ENCODE results near the gene HEXIM2. TPM values are rescaled to one million over a fixed set of nuclear protein-coding genes. Genes with fewer than 3 reads are reported as not detected.
A peak's percentile ranks its signal among the peaks of the same experiment; 100 is the strongest.

The HEXIM2 gene
- total and polyA plus RNA-seq, 2 of the 13 experiments (the other 11 are each of a cell fraction or from before 2014, with no cell fraction given): 27.1 to 32.4 TPM

DNA sequence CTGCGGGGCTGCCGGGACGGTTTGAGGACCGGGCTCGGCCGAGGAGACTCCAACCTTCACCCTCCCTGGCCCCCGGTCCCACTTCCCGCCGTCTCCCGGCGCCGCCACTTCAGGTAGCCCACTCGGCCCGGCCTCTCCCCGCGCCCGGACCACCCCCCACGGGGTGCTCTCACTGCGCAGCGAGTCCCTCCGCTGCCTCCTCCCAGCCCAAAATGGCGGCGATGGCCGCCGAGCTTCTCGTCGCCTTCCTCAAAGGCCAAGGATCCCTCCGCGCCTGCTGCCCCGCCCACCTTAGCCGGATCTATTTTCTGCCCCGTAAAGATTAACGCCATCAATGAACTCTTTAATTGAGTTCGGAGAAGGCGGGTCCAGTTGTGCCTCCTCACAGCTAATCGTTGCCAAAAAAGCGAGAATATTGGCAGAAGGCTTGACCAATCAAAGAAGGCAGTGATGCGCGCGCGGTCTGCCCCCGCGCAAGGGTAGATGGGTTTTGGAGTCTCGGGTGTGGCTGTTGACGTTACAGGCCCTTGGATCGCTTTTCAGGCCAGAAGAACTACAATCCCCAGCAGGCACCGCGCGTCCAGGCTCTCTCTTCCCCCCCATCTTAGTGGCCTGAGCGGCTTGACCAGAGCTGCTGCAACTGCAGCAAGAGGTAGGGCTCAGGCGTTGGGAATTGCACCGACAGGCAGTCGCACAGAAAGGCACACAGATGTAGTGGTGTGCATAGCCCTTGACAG, at the start of gene HEXIM2 (continued):
- TF ChIP-seq NFKBIZ (CRISPR knock-in tag; IDR thresholded peaks at IDR 0.05) (peak; percentile 40; the same call in 1 of the 2 replicates), CBFB (CRISPR knock-in tag; IDR thresholded peaks at IDR 0.05) (peak; percentile 53; the same call in 1 of the 2 replicates), ZBTB38 (CRISPR knock-in tag; IDR thresholded peaks at IDR 0.05) (no peak), ETV6 (CRISPR knock-in tag; conservative IDR thresholded peaks at IDR 0.05) (peak; percentile 73; the same call in 1 of the 2 replicates), CHD2 (IDR thresholded peaks at IDR 0.05; ENCODE audit: low read depth, low read length) (peak; percentile 91), ZNF746 (CRISPR knock-in tag; IDR thresholded peaks at IDR 0.05) (peak; percentile 52; the same call in 1 of the 2 replicates), ERF (CRISPR knock-in tag; IDR thresholded peaks at IDR 0.05) (peak; percentile 80), ZNF704 (CRISPR knock-in tag; IDR thresholded peaks at IDR 0.05; ENCODE audit: borderline replicate concordance) (peak; percentile 95; the same call in 1 of the 2 replicates), MZF1 (CRISPR knock-in tag; IDR thresholded peaks at IDR 0.05; ENCODE audit: borderline replicate concordance) (no peak), ZKSCAN8 (CRISPR knock-in tag; IDR thresholded peaks at IDR 0.05; ENCODE audit: borderline replicate concordance) (no peak; the same call in 1 of the 2 replicates), ZBTB7B (CRISPR knock-in tag; IDR thresholded peaks at IDR 0.05) (no peak; the same call in none of the 2 replicates), ZNF674 (CRISPR knock-in tag; IDR thresholded peaks at IDR 0.05; ENCODE audit: low read depth) (0 out of 2 replicates have a peak, but pooled peaks have one; percentile 64), MEIS2 (CRISPR knock-in tag; IDR thresholded peaks at IDR 0.05) (no peak), ZNF101 (CRISPR knock-in tag; IDR thresholded peaks at IDR 0.05; ENCODE audit: borderline replicate concordance, low read depth) (peak; percentile 96; the same call in 1 of the 2 replicates), ZNF546 (CRISPR knock-in tag; conservative IDR thresholded peaks at IDR 0.05) (no peak; the same call in 1 of the 2 replicates), FOSL1 (CRISPR knock-in tag; IDR thresholded peaks at IDR 0.05; ENCODE audit: borderline replicate concordance) (no peak)
- TF ChIP-seq, protein P1, sequence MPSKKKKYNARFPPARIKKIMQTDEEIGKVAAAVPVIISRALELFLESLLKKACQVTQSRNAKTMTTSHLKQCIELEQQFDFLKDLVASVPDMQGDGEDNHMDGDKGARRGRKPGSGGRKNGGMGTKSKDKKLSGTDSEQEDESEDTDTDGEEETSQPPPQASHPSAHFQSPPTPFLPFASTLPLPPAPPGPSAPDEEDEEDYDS (CRISPR knock-in tag; IDR thresholded peaks at IDR 0.05): peak; percentile 83
- TF ChIP-seq, protein P2, sequence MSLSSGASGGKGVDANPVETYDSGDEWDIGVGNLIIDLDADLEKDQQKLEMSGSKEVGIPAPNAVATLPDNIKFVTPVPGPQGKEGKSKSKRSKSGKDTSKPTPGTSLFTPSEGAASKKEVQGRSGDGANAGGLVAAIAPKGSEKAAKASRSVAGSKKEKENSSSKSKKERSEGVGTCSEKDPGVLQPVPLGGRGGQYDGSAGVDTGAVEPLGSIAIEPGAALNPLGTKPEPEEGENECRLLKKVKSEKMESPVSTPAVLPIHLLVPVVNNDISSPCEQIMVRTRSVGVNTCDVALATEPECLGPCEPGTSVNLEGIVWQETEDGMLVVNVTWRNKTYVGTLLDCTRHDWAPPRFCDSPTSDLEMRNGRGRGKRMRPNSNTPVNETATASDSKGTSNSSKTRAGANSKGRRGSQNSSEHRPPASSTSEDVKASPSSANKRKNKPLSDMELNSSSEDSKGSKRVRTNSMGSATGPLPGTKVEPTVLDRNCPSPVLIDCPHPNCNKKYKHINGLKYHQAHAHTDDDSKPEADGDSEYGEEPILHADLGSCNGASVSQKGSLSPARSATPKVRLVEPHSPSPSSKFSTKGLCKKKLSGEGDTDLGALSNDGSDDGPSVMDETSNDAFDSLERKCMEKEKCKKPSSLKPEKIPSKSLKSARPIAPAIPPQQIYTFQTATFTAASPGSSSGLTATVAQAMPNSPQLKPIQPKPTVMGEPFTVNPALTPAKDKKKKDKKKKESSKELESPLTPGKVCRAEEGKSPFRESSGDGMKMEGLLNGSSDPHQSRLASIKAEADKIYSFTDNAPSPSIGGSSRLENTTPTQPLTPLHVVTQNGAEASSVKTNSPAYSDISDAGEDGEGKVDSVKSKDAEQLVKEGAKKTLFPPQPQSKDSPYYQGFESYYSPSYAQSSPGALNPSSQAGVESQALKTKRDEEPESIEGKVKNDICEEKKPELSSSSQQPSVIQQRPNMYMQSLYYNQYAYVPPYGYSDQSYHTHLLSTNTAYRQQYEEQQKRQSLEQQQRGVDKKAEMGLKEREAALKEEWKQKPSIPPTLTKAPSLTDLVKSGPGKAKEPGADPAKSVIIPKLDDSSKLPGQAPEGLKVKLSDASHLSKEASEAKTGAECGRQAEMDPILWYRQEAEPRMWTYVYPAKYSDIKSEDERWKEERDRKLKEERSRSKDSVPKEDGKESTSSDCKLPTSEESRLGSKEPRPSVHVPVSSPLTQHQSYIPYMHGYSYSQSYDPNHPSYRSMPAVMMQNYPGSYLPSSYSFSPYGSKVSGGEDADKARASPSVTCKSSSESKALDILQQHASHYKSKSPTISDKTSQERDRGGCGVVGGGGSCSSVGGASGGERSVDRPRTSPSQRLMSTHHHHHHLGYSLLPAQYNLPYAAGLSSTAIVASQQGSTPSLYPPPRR (CRISPR knock-in tag; IDR thresholded peaks at IDR 0.05; ENCODE audit: borderline replicate concordance): no peak; the same call in 1 of the 2 replicates
- TF ChIP-seq, protein P3, sequence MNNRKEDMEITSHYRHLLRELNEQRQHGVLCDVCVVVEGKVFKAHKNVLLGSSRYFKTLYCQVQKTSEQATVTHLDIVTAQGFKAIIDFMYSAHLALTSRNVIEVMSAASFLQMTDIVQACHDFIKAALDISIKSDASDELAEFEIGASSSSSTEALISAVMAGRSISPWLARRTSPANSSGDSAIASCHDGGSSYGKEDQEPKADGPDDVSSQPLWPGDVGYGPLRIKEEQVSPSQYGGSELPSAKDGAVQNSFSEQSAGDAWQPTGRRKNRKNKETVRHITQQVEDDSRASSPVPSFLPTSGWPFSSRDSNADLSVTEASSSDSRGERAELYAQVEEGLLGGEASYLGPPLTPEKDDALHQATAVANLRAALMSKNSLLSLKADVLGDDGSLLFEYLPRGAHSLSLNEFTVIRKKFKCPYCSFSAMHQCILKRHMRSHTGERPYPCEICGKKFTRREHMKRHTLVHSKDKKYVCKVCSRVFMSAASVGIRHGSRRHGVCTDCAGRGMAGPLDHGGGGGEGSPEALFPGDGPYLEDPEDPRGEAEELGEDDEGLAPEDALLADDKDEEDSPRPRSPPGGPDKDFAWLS (CRISPR knock-in tag; IDR thresholded peaks at IDR 0.05; ENCODE audit: borderline replicate concordance): 0 out of 2 replicates have a peak, but pooled peaks have one; percentile 73
